Limb (tissue), 2 donors: Measurements from ENCODE around the gene KDM8.

Experiments
- DNase-seq, 2 donors: peaks; one replicate each; pipeline ENCODE4 v3.0.0-alpha.2; 2016; ENCODE audit errors: extremely low spot score in 2 of 2

KDM8 gene

DNA sequence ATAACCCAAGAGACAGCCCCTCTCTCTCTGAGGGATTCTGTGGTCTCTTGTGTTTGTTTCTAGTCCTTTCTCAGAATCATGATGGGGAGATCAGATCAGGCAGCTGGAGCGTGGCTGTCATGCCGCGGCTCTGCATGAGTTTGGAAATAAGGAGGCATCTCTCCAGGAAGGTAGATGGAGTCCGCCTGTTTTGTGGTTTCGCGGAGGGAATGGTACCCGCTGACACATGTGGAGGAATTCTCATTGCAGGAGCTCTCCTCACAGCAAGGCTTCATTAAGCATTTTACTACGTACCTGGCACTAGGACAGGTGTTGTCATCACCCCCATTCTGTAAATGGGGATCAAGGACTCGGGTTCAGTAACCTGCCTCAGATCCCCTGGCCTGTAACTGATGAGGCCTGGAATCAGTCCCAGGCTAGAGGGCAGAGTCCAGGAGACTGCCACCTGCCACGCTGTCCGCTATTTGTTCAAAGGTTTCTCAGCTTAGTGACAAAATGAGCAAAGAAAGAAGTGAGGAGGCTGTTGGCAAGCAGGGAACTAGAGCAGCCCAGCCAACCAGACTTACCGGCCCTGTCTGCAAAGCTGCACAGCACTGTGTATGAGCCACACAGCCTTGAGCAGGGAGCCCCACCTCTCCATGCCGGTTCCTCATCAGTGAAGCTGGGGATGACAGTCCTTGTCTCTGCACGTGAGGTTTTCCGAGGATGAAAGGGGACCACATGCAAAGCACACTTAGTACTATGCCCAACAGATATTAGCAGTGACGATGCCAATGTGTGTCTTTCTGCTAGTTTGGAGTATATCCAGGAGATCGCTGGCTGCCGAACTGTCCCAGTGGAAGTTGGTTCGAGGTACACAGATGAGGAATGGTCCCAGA lies 11.0 kb downstream of the KDM8 start:
- DNase-seq = no peak

DNA sequence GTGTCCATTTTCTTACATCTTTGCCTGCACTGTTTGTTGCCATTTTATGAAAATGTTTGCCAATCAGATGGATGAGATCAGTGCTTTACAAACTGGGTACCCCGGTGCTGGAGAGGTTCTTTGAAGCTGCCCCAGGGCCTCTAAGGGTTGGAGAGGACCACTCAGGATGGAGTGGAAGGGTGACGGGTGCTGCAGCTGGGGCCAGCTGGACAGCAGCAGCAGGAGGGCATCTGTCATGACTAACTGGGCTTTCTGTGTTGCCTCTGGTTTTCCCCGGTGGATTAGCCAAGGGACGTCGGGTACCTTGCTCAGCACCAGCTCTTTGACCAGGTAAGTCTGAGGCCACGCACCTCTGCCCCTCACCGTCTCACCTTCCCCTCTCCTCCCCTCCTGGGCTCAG lies 12.3 kb downstream of the KDM8 start:
- no peak for DNase-seq

DNA sequence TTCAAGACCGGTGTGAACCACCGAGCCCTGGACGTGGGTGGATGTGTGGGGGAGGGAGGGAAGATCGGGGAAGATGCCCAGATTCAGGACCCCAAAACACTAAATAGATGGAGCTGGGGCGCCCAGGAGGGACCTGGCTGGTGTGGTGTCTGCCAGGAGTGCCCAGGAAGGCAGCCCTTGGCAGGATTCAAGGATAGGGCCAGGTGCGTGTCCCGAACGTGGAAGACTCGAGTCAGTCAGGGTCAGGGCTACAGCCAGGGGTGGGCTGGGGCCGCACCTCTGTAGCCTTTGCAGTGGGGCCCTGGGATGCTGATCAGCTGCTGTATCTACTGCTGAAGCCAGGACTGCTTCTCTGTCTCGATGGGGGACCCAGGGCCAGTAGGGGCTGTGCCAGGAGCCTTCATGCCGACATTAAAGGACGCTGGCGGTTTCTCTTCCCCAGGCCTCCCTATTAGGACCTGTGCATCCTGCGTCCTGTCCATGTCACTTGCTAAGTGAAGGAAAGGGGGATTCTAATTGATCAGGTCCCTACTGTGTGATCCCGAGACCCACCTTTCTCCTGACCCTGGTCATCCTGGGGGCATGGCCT lies 13.1 kb downstream of the KDM8 start:
- DNase-seq = no peak

DNA sequence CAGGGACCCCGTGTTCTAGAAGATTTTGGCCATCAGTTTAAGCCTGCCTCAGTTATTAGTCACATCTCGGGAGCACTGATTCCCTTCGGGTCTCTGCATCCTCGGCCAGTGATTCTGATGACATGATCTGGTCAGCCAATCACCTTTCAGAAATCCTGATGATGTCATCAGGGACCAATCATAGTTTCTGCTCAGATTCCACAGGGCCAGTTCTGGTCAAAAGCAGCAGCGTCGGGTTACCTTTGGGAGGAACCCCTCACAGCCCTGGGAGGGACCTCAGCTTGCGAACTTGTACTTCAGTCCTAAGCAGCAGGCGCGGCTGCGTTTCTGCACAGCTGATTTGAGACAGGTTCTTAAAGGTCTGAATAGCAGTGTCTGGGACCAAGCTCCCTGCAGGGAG lies 13.9 kb downstream of the KDM8 start:
- peak; percentile 44 to 56 for DNase-seq

DNA sequence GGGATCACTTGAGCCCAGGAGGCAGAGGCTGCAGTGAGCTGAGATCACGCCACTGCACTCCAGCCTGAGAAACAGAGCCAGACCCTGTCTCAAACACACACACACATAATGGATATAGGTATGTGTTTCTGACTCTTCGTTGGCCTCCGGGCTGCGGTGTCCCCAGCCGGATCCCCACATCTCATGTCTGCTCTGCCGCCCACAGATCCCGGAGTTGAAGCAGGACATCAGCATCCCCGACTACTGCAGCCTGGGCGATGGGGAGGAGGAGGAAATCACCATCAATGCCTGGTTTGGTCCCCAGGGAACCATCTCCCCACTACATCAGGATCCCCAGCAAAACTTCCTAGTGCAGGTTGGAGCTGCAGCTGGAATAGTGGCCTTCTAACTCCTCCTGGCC lies 15.4 kb downstream of the KDM8 start:
- DNase-seq = no peak

DNA sequence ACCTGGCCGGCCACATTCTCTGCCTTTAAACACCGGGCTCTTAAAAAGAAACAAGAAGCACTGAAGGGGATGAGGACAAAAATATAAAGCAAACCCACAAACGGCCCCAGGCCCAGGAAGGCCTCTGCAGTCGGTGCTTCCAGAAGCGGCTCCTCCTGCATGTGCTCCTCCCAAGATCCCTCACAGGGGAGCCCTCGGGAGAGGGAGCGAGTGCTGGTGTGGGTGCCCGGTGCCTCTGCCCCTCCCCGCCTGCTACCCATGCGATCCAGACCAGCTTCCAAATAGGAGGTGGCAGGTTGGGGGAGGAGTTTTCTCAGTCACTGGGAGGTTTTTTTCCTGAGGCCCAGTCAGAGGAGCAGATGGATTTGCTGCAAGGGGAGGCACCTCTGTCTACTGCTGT lies 15.8 kb downstream of the KDM8 start:
- DNase-seq = no peak

DNA sequence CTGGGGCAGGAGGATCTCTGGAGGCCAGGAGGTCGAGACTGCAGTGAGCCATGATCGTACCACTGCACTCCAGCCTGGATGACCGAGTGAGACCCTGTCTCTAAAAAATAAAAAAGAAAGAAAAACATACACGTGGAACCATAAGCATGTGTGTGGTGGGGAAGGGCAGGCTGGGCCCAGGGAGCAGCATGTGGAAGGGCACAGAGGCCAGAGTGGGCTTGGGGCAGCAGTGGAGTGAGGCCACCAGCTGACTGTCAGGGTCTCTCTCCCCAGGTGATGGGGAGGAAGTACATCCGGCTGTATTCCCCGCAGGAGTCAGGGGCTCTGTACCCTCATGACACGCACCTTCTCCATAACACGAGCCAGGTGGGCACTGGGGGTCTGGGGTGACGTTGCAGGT lies 16.8 kb downstream of the KDM8 start:
- no peak for DNase-seq

DNA sequence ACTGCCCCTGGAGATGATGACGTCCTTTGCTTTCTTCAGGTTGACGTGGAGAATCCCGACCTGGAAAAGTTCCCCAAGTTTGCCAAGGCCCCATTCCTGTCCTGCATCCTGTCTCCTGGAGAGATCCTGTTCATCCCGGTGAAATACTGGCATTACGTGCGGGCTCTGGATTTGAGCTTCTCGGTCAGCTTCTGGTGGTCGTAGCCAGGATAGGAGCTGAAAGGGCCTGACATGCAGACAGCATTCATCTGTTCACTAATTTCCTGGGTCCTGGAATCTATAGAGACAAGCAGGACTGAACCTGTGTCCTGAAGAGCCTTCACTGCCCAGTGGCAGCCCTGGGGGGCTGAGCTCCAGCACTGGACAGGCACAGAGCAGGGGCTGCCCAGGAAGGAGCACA lies 17.2 kb downstream of the KDM8 start:
- DNase-seq = no peak

DNA sequence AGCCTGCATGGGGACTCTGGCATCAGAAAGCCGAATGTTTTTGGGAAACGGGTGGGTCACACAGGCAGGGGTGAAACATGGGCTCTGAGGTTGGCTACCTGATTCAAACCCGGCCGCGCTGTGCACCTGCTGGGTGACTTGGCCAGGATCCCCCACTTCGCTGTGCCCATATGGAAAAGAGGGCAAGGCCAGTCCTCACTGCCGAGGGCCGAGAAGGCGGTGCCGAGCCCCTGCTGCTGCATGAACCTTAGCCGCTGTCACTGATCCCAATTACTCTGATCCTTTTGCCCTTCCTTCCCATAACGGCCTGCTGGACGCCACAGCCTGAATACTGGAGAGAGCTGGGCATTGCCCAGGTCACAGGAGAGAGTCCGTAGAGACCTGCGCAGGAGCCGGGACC lies 17.7 kb downstream of the KDM8 start:
- DNase-seq = no peak

DNA sequence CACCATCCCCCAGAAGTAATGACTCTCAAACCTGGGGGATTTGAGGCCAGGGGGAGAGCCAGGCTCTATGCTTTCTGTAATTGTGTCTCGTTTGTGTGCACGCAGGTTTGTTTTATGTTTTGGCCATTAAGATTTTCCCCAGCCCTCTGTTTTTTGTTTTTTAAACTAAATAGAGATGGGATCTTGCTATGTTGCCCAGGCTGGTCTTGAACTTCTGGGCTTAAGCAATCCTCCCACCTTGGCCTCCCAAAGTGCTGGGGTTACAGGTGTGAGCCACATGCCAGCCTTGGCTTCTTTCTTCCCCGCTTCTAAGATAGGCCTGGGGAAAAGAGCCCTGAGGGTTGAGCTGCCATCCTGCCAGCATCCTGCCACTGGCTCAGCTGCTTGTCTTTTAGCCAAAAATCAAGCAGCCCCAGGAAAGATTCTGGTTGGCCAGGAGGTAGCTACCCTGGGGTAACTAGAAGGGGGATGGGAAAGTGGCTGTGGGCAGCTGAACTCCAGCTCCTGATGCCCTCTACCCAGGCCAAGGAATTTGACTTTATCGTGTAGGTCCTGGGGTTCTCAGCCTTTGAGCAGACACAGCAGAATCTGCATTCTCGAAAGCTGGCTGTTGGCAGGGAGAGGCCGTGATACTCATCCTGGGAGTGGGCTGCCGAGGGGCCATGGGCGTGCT lies 18.4 kb downstream of the KDM8 start:
- no peak for DNase-seq

DNA sequence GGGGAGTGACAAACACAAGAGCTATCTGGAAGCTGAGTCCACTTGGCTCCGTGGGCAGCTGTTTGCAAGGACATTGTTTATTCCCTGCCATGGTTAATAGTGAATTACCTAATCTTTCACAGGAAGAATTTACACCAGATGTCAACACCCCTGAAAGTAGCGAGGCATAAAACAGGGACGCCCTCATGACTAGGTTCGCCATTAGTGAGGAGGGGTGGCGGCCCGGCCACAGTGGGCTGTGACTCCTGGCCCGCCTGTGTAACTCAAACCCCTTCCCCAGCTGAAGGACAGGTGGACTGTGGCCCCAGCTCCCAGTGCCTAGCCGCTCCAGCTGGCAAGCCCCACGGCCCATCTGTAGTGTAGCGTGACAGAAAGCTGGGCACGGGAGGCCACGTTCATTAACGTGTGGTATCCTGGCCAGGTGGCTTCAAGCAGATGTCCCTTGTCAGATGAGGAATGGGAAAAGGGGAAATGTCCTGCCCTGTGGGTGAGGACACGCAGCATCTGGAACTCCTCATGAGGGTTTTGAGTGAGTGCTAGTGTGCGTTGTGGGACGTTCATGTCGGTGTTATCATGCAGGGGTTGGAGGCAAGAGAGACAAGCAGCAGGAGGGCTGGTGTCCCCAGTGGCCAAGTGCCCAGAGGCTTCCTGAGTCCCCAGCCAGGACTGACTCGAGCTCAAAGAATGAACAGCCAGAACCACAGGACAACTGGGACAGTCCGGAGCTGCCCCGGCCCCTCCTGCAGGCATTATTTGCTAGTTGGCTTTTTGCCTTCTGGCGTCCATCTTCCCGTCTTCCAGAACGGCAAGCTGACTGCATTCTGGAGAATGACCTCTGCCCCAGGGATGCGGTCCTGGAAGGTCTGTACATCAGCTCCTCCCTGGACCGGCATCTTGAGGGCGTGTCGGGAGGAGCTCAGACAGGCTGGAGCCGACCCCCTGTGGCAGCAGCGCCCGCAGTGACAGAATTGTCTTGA lies 19.2 kb downstream of the KDM8 start:
- peak; percentile 30 to 55 for DNase-seq

DNA sequence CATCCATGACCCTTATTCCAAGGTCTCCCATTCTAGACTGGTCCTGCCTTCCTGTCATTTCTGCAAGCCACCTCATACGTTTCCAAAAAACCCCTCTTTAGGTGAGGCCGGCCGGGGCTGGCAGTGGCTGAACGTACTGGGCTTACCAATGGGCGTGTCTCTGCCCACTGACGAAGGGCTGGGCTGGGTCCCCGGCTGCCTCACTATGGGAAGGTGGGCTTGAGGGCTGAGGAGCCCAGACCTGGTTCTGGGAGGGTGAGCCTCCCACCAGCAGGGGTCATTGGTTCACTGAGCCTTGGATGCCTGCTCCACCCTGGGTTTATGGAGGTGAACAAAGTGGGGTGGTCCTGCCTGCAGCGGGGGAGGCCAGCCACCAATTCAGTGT lies 19.9 kb downstream of the KDM8 start:
- no peak for DNase-seq

DNA sequence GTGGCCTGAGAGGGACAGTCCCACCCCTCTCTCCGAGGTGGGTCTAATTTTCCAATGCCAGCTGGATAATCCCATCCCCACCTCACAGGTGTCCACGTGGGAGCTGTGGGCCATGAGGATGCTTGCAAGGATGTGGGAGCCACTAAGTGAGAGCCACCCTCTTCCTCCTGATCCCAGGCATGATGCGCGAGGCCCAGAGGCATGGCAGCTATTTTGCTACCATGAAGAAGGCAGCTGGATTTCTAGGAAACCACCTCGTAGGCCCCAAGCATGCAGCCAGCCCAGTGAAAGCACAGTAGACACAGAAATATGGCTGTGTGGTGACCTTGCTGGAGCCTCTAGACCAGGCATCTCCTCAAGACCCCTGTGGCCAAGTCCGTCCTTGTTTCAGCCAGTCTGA lies 20.4 kb downstream of the KDM8 start:
- no peak for DNase-seq

DNA sequence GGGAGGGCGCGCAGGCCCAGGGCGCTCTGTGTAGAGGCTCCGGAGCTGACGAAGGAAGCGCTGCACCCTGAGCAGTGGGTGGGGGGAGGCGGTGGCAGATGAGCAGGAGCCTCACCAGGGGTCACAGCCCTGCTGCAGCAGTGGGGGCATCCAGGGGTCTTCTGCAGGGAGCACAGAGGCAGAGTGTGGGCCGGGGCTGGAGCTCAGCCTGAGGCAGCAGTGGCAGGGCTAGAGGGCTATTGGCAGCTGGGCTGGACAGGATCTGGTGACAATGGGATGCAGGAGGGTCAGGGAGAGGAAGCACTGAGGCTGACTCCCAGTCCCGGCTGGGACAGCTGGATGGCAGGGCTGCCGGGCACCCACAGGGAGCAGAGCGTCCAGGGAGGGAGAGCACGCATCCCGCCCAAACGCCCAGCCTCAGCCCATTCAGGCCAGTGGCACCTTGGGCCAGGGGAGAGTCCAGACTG lies 21.0 kb downstream of the KDM8 start:
- no peak for DNase-seq

DNA sequence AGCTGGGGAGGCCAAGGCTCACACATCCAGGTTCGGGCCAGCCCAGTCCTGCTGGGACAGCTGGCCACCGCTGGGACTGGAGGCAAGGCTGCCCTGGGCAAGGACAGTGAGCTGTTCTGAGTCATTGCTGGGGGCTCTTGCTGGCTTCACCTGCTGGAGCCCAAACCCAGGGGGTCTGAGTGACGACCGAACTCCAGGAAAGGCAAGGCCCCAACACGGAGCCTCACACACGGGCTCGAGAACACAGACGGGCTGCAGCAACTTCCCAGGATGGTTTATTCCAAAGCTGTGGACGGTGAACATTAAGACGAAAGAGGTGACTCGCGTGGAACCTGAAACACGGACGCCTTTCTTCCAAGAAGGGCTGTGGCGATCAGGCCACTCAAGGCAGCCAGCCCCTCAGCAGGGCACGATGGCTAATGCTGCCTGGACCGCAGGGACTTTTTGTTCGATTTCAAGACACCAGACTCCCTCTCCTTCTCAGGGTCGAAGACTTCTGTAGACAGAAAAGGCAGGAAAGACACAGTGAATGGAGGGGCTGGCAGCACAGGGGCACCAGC lies 21.5 kb downstream of the KDM8 start:
- DNase-seq = no peak

DNA sequence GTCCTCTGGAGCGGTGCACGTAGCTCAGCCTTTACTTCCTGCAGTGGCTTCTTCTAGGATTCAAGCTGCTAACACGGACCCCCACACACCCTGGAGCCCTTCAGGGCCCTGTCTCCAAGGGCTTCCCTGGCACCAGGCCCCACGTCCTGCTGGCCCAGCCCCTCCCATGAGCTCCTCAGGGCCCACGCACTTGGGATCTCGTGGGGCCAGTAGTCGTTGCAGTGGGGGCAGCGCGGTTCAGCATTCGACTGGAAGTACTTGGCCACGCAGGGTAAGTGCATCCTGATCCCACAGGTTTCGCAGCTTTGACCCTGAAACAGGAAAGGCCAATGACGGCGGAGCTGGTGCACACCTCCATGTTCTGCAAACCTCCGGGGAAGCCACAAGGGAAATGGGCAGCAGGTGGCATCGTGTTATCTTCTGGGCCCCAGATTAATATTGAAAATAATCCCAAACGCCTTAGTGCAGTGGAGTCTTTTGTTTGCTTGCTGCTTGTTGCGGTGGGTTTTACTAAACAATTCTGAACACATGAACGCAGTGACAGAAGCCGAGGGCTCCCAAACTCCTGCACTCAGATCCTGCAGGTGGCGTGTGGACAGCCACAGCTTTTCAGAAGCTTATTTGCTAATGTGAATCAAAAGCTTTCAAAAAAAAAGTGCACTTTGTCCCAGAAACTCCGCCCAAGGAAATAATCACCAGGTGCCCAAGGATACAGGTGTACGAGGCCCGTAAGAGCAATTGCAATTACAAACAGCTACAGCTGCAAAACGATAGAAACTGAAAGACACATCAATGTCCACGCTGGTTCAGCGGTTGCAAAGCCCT lies 22.4 kb downstream of the KDM8 start:
- DNase-seq = no peak

DNA sequence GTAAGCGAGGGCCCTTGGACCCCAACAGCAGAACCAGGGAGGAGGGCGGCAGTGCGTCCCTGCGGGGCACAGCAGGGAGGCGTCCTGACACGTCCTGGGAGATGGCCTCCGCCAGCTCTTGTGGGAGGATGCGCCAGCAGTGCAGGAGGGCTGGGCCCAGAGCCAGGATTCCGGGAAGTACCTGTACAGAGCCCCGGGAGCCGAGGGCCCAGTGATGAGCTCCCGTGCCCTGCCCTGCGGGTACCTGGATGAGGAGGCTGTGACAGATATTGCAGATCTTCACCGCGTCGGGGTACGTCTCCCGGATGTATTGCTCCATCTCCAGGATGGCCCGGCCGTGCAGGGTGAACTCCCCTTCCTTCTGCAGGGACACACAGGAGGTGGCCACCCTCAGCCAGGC lies 23.1 kb downstream of the KDM8 start:
- no peak for DNase-seq

DNA sequence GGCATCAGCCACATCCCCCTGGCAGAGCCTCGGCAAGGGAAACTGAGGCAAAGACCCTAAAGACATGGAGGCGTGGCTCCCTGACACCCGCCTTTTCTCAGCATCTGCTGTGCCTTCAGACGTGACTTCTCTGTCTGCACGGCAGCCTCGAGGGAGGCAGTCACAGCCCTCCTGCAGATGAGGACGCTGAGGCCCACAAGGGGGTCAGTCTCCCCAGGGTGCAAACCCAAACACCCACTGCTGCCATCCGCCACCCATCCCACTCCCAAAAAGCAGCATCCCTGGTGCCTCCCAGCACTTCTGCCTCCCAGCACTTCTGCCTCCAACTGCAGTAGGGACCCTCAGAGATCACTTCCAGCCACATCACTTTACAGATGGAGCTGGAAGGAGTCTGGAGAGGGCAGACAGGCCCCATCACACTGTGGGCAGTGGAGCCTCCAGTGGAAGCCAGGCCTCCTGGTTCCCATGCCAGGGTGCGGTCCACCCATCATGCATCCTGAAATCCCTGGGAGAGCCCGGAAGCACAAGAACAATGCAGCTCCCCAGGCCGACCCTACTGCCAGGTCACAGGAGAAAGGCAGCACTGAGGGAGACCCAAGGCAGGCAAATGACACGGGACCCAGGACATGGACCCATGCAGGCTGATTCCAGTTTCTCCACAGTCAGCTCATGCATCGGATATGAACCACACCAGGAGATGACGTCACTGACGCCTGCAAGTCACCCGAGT lies 23.8 kb downstream of the KDM8 start:
- no peak for DNase-seq

DNA sequence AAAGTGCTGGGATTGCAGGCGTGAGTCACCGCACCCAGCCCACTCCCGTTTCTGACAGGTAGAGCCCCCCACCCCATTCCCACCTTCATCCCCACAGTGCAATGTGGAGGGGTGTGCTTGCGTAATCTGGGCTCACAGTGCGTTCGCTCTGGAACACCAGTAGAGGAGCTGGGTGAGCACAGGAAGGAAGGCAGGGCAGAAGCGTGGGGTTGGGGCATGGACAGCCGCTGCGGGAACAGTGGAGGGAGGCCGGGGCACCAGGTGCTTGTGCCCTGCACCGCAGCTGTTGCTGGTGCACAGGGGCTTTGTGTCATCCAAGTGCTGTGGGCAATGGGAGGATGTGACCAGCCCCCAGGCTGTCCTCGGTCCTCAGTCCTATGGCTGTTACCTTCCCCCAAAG lies 24.7 kb downstream of the KDM8 start:
- no peak for DNase-seq
